ENCODE measurements around the gene DNAI2. TPM values are rescaled to one million over a fixed set of nuclear protein-coding genes. Genes with fewer than 3 reads are reported as not detected.

DNAI2 gene
- total RNA-seq, 1 experiment from 2014 or later: not detected

DNA sequence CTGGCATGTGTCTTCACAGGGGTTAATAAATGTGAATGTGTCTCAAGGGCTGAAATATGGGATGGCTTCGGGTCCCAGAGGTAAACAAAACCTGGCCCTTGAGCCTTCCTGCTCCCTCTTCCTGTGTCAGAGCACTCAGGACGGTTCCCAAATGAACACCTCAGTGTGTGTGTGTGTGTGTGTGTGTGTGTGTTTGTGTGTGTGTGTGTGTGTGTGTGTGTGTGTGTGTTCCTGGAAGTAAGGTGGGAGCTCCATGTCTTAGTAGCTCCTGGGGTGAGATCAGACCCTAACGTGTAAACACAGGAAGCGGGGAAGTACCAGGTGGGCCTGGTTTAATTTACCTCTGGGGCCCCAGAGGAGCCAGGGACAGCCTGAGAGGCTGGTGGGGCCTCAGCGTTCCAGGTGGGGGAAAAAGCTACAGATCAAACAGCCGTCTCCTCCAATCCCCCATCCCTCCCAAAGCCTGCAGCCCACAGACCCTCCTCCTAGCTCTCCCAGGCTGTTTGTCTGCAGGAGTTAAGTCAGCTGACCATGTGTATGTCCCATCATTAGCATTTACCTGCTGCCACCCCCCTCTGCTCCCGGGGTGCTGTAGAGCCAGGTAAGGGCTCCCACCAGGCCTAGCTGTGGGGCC, 58.1 kb downstream of the DNAI2 start:
- H3K9me3 ChIP-seq (ENCODE audit: control insufficient read depth in 1 of 2, insufficient read depth in 1 of 2, low read depth in 1 of 2, low read length in 2 of 2): no peaks in the 10 kb centered on the region
- no peak for DNase-seq (ENCODE audit: low read depth, low spot score)
- no peaks in the 10 kb centered on the region for H3K36me3 ChIP-seq (ENCODE audit: control insufficient read depth in 1 of 2, insufficient read depth in 2 of 2, low read length in 2 of 2)
- H3K4me1 ChIP-seq (ENCODE audit: control insufficient read depth in 1 of 2, insufficient read depth in 2 of 2, low read length in 2 of 2): no peaks in the 10 kb centered on the region
- ATAC-seq: no peak
- no TSS peak for BruUV-seq (replicated peaks)
- H3K9me2 ChIP-seq (ENCODE audit: insufficient read depth): no peaks in the 10 kb centered on the region
- intact Hi-C loops (cut with micrococcal nuclease): no loop called here
- ChIA-PET POLR2A (no interaction called here), RAD21 (ENCODE audit: low non-redundant PET in 1 of 2, low total read pairs in 2 of 2, uncharacterized antibody in 2 of 2, unreplicated experiment in 2 of 2) (no interaction called here), CTCF (no interaction called here)
- H3K27ac ChIP-seq (ENCODE audit: low read depth, low read length): no peak overlapping the region
- H4K20me1 ChIP-seq (ENCODE audit: insufficient read depth): no peaks in the 10 kb centered on the region
- H3K4me2 ChIP-seq (ENCODE audit: low read length): no peak overlapping the region
- TF ChIP-seq YY1 (IDR thresholded peaks at IDR 0.05; ENCODE audit: extremely low read depth, insufficient replicate concordance, low read depth, low read length) (no peak), CBX3 (IDR thresholded peaks at IDR 0.05; ENCODE audit: low read depth) (no peak), EGR1 (IDR thresholded peaks at IDR 0.05; ENCODE audit: low read depth) (no peak), POLR2A (IDR thresholded peaks at IDR 0.05; ENCODE audit: borderline replicate concordance, extremely low read depth, insufficient read depth, insufficient read length) (no peak), EZH2 (IDR thresholded peaks at IDR 0.05) (no peak), SP1 (IDR thresholded peaks at IDR 0.05; ENCODE audit: low read depth) (no peak), RAD21 (IDR thresholded peaks at IDR 0.05; ENCODE audit: low read depth) (no peak), ZFX (IDR thresholded peaks at IDR 0.05) (no peak), POLR2AphosphoS5 (IDR thresholded peaks at IDR 0.05; ENCODE audit: low read depth, low read length) (no peak), ATF3 (IDR thresholded peaks at IDR 0.05) (no peak), SRF (IDR thresholded peaks at IDR 0.05; ENCODE audit: low read depth) (no peak), SIN3A (IDR thresholded peaks at IDR 0.05; ENCODE audit: low read depth) (no peak)
- no peak overlapping the region for H3K9ac ChIP-seq (ENCODE audit: low read length)
- no peak overlapping the region for H2AFZ ChIP-seq (ENCODE audit: low read depth, low read length, poor library complexity, severe bottlenecking)
- H3K4me3 ChIP-seq (replicated peaks in 1 of 2; ENCODE audit: low read depth in 1 of 2, low read length in 2 of 2): no peak overlapping the region
- H3K79me2 ChIP-seq (ENCODE audit: insufficient read depth, low read length): no peaks in the 10 kb centered on the region
- H3K27me3 ChIP-seq (ENCODE audit: insufficient read depth, low read length): no peaks in the 10 kb centered on the region; the same call in 1 of the 2 replicates

DNA sequence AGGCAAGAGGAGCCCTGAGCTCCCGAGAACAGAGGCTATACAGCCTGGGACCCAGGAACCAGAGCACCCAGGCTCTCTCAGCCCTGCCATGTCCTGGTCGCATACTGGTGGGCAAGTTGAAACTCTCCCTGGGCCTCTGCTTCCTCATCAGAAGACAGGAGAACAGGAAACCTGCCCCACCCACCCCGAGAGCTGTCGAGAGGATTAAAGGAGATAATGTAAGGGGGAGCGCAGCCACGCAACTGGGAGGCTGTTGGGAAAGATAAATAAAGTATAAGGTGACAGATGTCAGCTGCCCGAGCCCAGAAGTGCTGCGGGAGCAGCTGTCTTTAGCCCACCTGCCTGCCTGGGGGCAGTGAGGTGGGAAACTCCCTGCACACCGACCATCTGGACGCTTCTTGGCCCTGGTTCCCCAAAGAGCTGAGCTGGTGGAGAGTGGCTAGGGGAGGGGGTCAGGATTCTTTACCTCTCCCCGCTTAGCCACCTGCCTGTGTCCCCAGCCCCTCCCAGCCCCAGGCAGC, 58.8 kb downstream of the DNAI2 start:
- Histone ChIP-seq H3K4me1 (ENCODE audit: control insufficient read depth in 1 of 2, insufficient read depth in 2 of 2, low read length in 2 of 2) (no peaks in the 10 kb centered on the region), H3K9me2 (ENCODE audit: insufficient read depth) (no peaks in the 10 kb centered on the region), H3K4me3 (replicated peaks in 1 of 2; ENCODE audit: low read depth in 1 of 2, low read length in 2 of 2) (no peak overlapping the region), H3K36me3 (ENCODE audit: control insufficient read depth in 1 of 2, insufficient read depth in 2 of 2, low read length in 2 of 2) (no peaks in the 10 kb centered on the region), H4K20me1 (ENCODE audit: insufficient read depth) (no peaks in the 10 kb centered on the region), H3K9ac (ENCODE audit: low read length) (no peak overlapping the region), H2AFZ (ENCODE audit: low read depth, low read length, poor library complexity, severe bottlenecking) (no peak overlapping the region), H3K79me2 (ENCODE audit: insufficient read depth, low read length) (no peaks in the 10 kb centered on the region), H3K27me3 (ENCODE audit: insufficient read depth, low read length) (no peaks in the 10 kb centered on the region; the same call in 1 of the 2 replicates), H3K27ac (ENCODE audit: low read depth, low read length) (no peak overlapping the region), H3K4me2 (ENCODE audit: low read length) (no peak overlapping the region), H3K9me3 (ENCODE audit: control insufficient read depth in 1 of 2, insufficient read depth in 1 of 2, low read depth in 1 of 2, low read length in 2 of 2) (no peaks in the 10 kb centered on the region)
- ATAC-seq (no peak), DNase-seq (ENCODE audit: low read depth, low spot score) (no peak)
- no TSS peak for BruUV-seq (replicated peaks)
- intact Hi-C loops (cut with micrococcal nuclease): no loop called here
- CTCF ChIA-PET: interaction anchor here (1.6 kb wide), 1 partner anchor 36 kb away, joined by 4 read pairs; no protein-coding TSS in a partner anchor
- POLR2A ChIA-PET: no interaction called here
- RAD21 ChIA-PET (ENCODE audit: low non-redundant PET in 1 of 2, low total read pairs in 2 of 2, uncharacterized antibody in 2 of 2, unreplicated experiment in 2 of 2): no interaction called here
- TF ChIP-seq RAD21 (IDR thresholded peaks at IDR 0.05; ENCODE audit: low read depth) (no peak), MAX (IDR thresholded peaks at IDR 0.05) (no peak), JUND (IDR thresholded peaks at IDR 0.05) (no peak), SIN3A (IDR thresholded peaks at IDR 0.05; ENCODE audit: low read depth) (no peak), POLR2AphosphoS5 (IDR thresholded peaks at IDR 0.05; ENCODE audit: low read depth, low read length) (no peak), EZH2 (IDR thresholded peaks at IDR 0.05) (no peak), ELF1 (IDR thresholded peaks at IDR 0.05; ENCODE audit: borderline replicate concordance, low read depth) (no peak), EGR1 (IDR thresholded peaks at IDR 0.05; ENCODE audit: low read depth) (no peak), SRF (IDR thresholded peaks at IDR 0.05; ENCODE audit: low read depth) (no peak)
- TF ChIP-seq, protein P1, sequence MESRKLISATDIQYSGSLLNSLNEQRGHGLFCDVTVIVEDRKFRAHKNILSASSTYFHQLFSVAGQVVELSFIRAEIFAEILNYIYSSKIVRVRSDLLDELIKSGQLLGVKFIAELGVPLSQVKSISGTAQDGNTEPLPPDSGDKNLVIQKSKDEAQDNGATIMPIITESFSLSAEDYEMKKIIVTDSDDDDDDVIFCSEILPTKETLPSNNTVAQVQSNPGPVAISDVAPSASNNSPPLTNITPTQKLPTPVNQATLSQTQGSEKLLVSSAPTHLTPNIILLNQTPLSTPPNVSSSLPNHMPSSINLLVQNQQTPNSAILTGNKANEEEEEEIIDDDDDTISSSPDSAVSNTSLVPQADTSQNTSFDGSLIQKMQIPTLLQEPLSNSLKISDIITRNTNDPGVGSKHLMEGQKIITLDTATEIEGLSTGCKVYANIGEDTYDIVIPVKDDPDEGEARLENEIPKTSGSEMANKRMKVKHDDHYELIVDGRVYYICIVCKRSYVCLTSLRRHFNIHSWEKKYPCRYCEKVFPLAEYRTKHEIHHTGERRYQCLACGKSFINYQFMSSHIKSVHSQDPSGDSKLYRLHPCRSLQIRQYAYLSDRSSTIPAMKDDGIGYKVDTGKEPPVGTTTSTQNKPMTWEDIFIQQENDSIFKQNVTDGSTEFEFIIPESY (IDR thresholded peaks at IDR 0.05; ENCODE audit: extremely low read depth, insufficient replicate concordance, low read length): no peak
- TF ChIP-seq, protein P2, sequence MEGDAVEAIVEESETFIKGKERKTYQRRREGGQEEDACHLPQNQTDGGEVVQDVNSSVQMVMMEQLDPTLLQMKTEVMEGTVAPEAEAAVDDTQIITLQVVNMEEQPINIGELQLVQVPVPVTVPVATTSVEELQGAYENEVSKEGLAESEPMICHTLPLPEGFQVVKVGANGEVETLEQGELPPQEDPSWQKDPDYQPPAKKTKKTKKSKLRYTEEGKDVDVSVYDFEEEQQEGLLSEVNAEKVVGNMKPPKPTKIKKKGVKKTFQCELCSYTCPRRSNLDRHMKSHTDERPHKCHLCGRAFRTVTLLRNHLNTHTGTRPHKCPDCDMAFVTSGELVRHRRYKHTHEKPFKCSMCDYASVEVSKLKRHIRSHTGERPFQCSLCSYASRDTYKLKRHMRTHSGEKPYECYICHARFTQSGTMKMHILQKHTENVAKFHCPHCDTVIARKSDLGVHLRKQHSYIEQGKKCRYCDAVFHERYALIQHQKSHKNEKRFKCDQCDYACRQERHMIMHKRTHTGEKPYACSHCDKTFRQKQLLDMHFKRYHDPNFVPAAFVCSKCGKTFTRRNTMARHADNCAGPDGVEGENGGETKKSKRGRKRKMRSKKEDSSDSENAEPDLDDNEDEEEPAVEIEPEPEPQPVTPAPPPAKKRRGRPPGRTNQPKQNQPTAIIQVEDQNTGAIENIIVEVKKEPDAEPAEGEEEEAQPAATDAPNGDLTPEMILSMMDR (IDR thresholded peaks at IDR 0.05 in 2 of 3, conservative IDR thresholded peaks at IDR 0.05 in 1 of 3; ENCODE audit: borderline replicate concordance in 1 of 3, insufficient read depth in 1 of 3, low read depth in 2 of 3, low read length in 2 of 3): no peak

All from HCT116 (cell line).